Measurements from ENCODE around the gene ALOX5. TPM values are rescaled to one million over a fixed set of nuclear protein-coding genes. Genes with fewer than 3 reads are reported as not detected.
"Not testable (repeated sequence)": the region's sequence is repeated elsewhere in the genome, so short reads cannot be mapped to it uniquely, and the experiment has no call there.

The ALOX5 gene
- total RNA-seq, 1 experiment from 2014 or later: not detected

DNA sequence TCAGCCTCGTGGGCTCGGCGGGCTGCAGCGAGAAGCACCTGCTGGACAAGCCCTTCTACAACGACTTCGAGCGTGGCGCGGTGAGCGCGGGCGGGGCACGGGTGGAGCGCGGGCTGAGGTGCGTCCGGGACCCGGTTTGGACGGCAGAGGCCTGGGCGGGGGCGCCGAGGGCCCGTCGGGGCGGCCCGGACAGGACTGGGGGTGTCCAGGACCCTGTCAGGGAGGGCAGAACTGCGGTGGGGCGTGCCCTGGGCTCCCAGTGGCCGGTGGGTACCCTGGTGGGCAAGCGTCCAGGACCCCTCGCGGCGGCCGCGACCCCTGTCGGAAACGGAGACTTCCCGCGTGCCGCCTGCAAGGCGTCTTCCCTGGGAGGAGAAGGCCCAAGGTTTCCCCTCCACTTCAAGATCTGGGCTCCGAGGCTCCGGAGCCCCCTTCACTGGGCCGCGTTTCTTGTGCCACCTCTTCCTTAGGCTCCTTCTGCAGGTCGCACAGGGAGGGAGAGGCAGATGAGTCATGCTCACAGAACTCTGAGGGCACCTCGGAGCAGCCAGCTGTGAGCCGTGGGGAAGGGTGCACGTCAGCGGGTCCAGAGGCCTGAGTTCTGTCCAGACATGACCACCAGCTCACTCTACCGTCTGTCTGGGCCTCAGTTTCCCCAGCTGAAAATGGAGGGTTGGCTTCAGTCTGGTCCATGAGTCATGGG, 485 bp downstream of the ALOX5 start:
- DNase-seq (ENCODE audit: low read depth): peak; percentile 25

DNA sequence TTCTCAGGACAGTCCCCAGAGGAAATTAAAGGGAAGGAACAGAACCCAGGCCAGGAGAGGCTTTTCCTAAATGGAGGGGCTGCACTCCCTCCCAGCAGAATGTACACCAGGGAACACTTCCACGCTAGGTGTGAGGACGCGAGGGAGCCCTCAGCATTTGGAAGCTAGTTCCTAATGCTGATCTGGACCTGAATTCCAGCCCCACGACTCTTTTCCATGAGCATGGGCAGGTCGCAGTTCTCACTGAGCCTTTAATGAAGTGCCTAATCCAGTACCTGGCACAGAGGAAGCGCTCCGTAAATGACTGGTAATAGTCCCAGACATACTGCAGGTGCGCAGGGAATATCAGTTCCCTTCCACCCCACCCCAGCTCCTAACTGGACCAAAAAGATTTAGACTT, 1.1 kb downstream of the ALOX5 start:
- DNase-seq (ENCODE audit: low read depth): no peak

DNA sequence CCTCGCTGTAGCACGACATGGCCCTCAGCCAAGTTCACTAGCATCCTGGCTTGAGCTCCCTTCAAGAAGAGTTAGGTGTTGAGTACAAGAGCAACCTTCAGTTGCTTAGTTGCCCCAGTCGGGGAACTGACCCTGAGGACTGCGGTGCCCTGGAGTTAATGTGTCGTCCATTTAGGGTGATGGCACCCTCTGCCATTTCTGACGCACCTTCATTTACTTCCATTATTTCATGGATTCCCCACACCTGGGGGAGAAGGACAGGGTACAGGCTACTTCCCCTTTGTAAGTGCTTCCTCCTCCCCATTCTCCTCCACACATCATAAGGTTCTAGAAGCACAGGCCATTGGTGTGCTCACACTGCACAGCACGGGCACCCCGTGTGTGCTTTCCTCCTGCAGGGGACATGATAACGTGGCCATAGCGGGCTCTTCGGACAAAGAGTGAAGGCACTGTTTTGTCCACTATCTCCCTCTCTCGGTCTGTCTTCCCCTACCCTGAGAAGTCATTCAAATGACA, 1.8 kb downstream of the ALOX5 start:
- no peak for DNase-seq (ENCODE audit: low read depth)

DNA sequence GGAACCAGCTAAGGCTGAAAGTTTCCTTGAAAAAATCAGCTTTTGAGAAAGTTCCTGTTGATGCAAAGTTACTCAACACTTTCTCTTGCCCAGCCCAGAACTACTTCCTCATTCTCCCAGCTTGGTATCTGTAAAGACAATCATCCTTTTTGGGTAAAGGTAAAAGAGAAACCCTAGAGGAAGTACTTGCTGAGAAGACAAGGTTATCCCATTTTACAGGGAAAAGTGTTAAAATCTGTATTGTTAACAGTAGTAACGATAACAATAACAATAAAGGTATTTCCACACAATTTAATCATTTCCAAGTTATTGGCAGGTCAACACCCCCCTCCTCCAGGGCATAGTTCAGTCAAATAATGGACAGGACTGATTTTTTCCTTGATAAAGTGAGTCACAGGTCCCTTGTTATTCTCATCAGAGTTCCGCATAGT, 2.4 kb downstream of the ALOX5 start:
- no peak for DNase-seq (ENCODE audit: low read depth)

DNA sequence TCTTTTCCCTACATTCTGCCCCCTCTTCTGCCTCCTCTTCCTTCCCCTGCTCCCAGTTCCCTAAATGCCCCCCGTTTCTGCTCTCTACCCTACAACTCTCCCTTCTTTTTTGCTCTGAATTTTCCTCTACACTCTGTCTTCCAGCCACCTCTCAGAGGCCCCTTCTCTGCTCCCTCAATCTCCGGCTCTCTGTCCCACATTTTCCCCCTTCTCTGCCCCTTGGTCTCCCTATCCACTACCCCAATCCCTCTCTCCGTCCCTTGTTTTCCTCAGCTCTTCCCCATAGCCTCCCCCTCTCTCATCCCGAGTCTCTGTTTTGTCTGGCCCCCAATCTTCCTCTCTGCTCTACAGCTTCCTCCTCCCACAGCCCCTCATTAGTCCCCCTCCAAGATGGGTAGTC, 3.3 kb downstream of the ALOX5 start:
- DNase-seq (ENCODE audit: low read depth): no peak

DNA sequence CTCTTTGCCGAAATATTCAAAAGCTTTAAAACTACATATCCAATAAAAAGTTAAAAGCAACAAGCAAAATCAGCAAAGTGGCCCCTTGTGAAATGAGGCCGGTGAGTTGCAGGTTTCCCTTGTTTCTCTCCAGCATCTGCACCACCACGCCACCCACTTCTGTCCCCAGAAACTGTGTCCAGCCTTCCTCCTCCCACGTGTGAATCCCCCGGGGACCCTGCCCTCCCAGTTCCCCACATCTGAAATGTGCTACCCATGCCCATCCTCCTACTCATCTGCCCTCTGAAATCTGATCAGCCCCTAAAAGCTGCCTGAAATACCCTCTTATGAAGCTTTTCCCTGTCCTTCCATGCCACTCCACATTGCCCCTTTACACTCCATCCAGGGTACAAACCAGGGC, 3.8 kb downstream of the ALOX5 start:
- no peak for DNase-seq (ENCODE audit: low read depth)

DNA sequence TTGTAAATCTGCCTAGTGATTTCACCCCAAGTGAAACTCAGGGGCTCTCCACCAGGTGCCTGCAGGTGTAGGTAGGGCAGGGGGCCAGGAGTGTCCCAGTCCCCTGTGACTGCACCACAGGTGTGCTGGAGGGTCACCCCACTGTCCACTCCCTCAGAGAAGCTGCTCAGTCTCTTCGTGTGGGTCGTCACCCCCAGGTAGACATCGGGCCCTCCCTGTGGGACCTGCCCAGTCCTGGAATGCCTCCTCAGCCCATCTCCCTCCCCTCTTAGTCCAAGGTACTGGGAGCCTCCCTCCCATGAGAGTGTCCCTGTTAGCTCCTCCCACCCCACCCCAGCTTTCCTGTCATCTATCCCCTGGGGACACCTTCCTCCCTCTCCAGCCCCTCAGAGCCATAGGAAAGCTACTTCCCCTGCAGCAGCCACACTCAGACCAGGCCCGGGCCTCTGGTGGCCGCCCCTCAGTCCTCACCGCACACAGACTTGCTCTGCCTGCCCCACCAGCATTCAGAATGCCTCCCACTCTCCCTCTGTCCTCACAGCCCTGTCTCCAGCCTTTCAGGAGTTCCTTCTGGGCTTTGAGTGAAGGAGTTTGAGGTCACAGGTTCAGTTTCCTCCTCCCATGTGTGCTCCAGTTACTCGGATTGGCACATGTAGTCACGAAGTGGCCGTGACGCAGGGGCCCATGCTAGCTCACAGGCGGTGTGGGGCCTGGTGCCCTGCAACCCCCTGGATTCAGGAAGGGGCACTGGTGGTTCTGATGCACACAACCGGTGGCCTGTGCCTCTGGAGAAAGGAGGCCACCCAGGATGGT, 5.1 kb downstream of the ALOX5 start:
- DNase-seq (ENCODE audit: low read depth): no peak

DNA sequence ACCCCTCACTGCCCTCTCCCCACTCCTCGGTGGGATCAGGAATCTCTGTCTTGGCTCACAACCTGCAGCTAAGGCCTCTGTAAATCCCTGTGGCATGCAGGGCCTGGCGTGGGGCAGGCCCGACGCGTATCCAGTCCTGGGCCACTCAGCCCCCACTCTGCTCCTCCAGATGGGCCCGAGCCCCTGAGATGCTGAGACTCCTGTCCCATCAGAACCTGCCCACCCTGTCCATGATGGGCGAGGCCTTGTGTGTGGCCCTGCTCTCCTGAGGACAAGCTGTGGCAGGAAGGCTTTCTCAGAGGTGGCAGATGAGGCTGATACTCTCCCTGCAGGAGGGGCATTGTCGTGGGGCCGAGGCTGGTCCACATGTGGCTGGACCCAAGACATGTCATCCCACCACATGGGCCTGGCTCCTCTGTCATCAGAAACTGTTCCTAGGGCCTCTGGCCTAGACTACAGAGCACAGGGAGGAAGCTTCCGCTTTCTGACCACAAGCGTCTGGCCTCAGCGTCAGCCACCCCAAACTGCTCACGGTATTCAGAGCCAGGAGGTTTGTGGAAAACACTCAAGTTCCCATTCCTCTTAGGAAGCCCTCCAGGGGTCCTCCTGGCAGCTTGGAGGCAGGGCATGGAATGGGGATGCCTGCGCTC, 6.0 kb downstream of the ALOX5 start:
- no peak for DNase-seq (ENCODE audit: low read depth)

DNA sequence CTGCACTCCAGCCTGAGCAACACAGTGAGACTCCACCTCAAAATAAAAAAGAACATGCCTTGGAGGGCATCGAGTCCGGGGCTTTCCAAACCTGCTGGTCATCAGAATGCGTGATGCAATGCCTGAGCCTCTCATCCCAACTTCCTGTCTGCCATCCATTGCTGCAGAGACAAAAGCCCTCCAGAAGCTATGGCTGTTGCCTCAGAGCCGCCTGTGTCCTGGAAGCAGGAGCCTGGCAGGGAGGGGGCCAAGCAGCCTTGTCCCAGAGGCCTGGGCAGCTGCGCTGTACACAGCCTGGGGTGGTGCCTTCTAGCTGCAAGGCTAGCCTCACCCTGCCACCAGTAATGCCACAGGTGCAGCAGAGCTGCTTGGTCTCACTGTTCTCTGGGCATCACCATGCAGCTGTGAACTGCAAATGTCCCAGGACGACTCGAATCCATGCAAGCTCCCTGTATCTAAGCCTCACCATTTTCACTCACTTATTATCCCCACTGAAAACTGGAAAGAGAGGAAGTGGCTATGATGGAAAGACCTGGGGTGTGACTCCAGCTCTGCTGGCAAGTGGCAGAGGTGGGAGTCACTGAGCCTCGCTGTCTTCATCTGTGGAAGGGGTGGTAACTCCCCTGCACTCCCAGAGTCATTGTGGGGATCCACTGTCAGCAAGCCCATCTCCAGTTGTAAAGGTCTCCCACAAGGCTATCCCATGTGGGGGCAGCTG, 7.0 kb downstream of the ALOX5 start:
- DNase-seq (ENCODE audit: low read depth): peak; percentile 19

DNA sequence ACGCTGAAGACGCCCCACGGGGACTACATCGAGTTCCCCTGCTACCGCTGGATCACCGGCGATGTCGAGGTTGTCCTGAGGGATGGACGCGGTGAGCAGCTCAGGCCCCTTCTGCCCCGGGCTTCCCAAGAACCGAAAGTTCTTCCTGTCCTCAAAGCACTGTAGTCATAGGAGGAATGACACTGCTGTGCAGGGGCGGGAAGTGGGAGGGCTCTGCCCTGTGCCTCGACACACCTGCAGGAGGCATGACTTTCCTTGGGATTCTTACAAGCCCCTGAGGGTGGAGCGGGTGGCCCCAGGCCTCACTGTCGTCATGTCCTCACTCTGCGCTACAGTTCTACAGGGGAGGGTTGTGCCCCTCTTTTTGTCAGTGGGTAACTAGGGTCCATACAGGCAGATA, 8.6 kb downstream of the ALOX5 start:
- DNase-seq (ENCODE audit: low read depth): no peak

DNA sequence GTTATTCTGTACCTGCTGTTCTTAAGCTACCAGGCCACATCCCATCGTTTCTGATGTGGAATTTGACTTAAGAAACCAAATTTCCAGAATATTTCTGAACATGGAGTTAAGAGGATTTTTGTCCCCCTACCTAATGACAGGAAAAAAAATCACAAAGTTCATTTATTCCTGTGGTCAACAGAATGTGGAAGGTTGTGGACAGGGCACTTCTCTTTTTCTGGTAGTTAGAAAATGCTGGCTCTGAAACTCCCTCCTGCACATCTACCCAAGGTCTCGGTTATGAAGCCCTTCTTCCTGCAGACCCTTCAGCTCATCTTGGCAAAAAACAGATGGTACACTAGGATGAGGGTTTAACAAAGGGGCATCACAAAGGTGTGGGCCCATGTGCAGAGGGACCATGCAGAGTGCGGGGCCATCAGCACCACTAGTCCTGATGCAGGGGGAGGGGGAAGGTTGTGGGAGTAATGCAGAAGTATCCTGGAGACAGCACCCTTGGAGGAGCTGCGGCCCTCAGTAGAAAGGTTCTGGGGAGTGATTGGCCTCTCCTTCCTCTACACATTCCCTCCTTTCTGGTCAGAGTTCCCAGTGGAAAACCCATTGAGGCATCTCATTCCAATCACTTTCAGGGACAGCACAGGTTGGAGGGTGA, 9.8 kb downstream of the ALOX5 start:
- DNase-seq (ENCODE audit: low read depth): no peak

DNA sequence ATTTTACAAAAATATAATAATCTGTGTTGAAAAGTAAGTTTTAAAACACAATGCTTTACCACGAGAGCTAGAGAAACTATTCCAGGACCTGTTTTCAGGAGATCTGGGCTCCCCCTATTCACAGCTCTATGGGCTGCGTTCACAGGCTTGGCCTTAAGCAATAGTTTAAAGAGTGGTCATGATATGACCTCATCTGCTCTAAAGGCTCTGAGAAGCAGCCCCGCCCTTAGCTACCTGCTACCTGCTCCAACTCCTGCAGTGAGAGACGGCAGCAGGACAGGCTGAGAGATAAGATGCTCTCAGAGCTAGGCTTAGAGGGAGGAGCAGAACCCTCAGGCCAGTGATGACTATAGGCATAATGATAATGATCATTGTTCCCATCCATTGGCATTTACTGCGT, 12.6 kb downstream of the ALOX5 start:
- DNase-seq (ENCODE audit: low read depth): no peak

DNA sequence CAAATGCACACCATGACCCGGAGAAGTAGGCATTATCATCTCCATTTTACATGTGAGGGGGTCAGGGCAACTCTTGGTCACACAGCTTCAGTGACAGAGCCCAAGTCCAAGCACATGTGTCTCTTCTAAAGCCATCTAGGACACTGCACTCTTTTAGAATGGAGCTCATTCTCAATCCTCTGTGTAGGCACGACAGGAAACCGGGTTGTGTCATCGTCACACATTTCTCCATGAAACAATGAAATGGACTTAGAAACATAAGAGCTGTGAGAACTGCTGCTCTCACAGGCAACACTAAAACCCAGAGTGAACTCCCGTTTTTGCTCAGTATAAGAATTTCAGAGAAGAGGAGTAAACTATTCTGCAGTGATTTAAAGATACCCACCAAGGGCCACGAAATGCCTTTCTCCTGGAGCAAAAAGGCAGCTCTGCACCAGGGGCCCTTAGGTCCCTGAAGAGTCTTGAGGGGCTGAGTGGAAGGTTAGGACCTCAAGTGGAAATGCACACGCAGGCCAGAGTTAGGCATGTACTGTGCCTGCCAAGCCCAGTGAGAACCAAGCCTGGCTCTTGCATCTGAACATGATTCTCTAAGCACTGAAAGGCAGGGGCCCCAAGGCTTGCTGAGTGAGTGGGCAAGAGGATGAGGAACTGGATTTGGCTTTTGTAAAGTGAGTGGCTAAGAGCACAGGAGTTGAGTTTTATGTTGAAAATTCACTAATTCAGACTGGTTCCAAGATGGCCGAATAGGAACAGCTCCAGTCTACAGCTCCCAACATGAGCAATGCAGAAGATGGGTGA, 13.3 kb downstream of the ALOX5 start:
- no peak for DNase-seq (ENCODE audit: low read depth)

DNA sequence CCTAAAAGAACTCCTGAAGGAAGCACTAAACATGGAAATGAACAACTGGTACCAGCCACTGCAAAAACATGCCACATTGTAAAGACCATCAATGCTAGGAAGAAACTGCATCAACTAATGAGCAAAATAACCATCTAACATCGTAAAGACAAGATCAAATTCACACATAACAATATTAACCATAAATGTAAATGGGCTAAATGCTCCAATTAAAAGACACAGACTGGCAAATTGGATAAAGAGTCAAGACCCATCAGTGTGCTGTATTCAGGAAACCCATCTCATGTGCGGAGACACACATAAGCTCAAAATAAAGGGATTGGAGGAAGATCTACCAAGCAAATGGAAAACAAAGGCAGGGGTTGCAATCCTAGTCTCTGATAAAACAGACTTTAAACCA, 15.7 kb downstream of the ALOX5 start:
- not testable (repeated sequence) for DNase-seq (ENCODE audit: low read depth)

DNA sequence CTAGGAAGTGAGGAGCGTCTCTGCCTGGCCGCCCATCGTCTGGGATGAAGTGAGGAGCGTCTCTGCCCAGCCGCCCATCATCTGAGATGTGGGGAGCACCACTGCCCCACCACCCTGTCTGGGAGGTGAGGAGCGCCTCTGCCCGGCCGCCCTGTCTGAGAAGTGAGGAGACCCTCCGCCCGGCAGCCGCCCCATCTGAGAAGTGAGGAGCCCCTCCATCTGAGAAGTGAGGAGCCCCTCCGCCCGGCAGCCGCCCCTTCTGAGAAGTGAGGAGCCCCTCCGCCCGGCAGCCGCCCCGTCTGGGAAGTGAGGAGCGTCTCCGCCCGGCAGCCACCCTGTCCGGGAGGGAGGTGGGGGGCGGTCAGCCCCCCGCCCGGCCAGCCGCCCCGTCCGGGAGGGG, 17.6 kb downstream of the ALOX5 start:
- not testable (repeated sequence) for DNase-seq (ENCODE audit: low read depth)

DNA sequence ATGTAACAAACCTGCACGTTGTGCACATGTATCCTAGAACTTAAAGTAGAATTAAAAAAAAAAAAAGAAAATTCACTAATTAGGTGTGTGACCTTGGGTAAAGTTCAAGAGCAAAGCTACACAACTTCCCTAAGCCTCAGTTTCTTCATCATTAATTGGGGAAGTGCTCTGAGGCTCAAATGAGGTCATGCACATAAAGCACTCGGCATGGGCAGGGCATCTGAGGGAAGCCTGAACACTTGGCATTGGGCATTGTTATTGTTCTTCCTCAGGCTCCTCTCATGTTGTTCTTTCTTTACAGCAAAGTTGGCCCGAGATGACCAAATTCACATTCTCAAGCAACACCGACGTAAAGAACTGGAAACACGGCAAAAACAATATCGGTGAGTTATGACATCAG, 21.5 kb downstream of the ALOX5 start:
- no peak for DNase-seq (ENCODE audit: low read depth)

DNA sequence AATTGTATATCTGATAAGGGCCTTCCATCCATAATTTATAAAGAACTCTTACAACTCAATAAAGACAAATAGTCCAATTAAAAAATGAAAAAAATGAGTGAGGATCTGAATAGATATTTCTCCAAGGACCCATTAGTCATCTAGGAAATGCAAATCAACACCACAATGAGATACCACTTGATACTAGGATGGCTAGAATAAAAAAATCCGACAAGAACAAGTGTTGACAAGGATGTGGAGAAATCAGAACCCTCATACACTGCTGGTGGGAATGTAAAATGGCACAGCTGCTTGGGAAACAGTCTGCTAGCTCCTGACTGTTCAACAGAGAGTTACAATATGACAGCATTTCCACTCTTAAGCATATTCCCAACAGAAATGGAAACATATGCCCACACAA, 24.6 kb downstream of the ALOX5 start:
- DNase-seq (ENCODE audit: low read depth): no peak

DNA sequence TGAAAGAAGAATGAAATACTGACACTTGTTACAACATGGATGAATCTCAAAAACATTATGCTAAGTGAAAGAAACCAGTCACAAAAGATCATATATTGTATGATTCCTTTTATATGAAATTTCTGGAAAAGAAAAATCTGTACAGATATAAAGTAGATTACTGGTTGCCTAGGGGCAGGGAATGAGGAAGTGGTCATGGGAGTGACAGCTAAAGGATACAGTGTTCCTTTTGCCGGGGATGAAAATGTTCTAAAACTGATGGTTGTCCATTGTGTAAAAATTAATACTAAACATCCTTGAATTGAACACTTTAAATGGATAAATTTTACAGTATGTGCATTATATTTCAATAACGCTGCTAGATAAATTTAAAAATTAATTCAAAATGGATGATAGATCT, 25.1 kb downstream of the ALOX5 start:
- no peak for DNase-seq (ENCODE audit: low read depth)

DNA sequence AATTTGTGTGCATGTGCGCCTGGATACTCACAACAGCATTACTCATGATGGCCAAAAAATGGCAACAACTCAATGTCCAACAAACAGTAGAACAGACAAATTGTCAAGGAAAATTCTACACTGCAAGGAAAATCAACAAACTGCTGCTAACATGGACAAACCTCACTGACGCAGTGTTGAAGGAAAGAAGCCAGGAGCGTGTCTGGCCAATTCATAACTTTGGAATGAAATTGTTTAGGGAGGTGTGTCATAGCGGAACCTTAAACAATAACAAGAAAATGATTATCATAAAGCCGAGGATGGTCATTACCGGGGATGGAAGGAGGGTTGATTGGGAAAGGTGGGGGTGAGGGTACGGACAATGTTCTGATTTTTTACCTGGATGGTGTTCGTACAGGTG, 29.1 kb downstream of the ALOX5 start:
- DNase-seq (ENCODE audit: low read depth): peak; percentile 42

DNA sequence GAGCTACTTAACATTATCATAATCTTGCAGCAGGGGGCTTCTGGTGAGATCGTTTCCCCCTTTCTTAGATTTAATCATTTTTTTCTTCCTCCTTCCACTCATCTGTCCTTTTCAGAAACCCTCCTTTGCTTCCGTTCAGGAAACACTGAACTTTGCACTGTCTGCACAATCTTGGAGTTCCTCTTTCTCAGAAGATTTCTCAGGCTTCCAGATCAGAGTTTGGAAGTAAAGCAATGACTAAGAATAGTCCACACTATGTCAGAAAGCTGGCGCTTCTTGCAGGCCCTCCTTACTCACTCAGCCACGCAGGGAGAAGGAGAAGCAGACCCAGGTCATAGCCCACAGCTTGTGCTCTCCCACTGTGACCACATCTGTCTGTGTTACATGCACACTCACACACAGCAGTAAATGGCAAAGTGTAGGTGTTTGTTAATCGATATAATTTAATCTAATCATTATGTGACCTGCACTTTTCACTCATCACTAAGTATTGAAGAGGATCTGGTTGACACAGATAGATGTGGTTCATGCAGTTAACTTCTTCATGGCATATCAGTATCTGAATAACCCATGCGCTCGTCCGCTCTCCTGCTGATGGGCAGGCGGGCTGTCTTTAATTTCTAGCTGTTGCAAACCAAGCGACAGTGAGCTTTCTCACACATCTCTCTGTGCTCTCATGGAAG, 30.2 kb downstream of the ALOX5 start:
- DNase-seq (ENCODE audit: low read depth): no peak
